GM21447 (cell line): ENCODE data around the gene RELL1.
A peak's percentile ranks its signal among the peaks of the same experiment; 100 is the strongest.

Experiments
- ATAC-seq: cut with Tn5 transposase; IDR thresholded peaks from one replicate; pipeline ENCODE4 v1.9.1; 2021; ENCODE audit not compliant: unreplicated experiment

RELL1 gene

DNA sequence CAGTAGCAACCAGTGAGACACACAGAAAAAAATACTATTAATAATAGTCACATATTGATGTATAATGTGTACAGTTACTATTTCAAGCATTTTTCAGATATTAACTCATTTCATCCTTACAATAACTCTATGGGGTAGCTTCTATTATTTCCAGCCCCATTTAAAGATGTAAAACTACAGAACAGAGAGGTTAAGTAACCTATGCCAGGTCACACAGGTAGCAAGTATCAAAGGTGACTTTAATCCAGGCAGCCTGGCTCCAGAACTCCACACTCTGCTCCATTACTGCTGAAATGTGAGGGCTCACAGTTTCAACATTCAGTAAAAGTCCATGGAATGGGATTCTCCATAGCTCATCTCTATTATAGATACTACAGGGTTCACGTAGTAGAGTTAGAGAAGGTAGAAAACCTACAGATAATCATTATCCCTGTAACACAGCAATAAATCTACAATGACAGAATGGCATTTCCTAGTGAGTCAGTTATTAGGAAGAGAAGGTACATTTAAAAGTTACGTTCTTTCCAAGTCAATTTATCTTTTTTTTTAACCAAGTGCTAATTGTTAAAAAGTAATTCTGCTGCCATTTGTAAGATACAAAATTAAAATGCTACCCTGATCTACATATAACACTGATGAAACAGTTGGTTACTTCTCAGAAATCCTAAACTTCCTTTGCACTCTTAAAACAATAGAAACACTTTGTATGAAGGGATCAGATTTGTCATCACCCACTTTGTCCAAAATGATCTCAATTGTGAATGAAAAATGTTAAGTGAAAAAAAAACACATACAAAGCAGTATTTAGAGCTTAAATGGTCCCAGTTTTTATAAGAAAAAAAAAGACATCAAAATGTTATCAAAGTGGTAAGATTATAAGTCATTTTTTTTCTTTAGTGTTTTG lies 18.7 kb downstream of the RELL1 start:
- no peak for ATAC-seq

DNA sequence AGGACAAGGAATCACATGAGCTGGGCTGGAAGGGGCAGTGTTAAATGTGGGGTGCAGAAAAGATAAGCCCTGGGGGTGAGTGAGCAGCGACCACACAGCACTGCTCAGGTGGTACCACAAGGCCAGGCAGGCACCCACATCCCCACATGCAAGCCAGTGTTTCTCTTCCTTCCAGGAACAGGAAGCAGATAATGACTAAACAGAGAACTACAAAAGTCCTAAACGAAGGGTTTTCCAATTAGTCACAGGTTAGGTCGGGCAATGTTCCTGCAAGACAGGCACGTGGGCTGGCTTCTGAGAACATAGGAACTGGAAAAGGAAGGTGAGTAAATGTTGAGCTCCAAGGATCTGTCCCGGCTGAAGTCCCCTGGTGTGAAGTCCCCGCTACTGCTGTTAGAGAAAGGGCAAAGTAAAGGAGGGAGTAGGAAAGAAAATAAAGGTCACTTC lies 19.5 kb downstream of the RELL1 start:
- peak; percentile 63 for ATAC-seq

DNA sequence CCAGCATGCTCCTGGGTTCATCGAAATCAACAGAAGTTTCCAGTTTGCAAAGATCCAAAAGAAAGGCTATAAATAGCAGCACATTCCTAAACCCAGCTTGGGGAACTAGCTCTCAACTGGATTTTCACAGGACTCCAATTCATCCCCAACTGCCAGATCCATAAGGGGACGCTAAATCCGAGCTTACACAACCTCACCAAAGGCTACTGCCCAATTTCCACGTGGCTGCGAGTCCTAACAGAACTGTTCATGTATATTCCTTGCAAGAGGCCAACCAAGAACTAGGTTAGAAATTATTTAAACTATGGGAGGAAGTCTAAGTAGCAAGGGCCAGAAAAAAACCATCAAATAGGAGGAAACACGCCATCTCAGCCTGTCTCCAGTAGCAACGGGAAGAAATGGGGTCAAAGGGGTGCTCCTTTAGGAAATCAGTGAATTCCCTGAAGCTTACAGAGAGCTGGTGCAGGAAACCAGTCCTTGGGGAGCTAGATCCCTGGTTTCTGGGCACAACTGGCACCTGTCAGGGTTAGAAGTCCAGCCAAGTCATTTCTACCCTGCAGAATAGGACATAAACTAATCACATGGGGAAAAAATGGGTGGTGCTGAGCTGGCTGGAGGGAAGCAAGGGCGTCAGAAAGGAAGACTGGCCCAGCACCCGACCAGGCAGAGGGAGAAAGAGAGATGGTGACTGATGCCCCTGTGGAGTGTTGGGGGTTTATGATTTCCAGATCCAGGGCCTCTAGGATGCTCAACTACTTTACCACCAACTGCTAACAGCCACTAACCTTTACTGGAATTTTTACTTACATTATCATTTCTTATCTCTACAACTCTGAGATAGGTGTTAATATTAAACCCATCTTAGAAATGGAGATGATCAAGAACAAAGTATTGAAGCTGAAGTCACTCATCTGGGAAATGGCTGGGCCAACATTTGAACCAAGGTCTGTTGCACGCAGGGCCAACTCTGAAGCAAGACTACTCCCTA lies 20.5 kb downstream of the RELL1 start:
- no peak for ATAC-seq

- ATAC-seq, result no peak
These were observed 21.5 kb downstream of the RELL1 start for GRCh38 chr4:37664696-37665095.

GRCh38 chr4:37663552-37663951 lies 22.6 kb downstream of the RELL1 start:
- no peak for ATAC-seq

GRCh38 chr4:37662861-37663390 lies 23.2 kb downstream of the RELL1 start:
- ATAC-seq, result no peak

- ATAC-seq, result no peak
These were observed 23.9 kb downstream of the RELL1 start for GRCh38 chr4:37662251-37662650.

GRCh38 chr4:37661772-37662171 lies 24.4 kb downstream of the RELL1 start:
- ATAC-seq, result no peak

DNA sequence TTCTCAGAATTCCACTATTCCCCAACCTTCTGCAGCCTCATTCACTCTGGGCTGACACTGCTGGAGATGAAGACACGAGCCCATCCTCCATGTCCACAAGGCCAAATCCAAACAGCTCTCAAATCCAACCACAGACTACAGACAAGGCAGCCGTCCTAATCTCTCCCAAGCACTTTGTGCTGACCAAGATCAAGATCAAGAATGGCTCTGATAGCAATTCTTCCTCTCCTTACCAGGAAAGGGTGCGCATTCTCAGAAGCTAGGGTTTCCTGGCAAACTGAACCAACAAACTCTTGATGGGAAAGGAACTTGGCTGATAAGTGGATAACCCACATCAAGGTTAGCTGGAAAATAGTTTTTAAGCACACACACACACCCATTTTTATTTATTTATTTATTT lies 26.5 kb downstream of the RELL1 start:
- no peak for ATAC-seq

DNA sequence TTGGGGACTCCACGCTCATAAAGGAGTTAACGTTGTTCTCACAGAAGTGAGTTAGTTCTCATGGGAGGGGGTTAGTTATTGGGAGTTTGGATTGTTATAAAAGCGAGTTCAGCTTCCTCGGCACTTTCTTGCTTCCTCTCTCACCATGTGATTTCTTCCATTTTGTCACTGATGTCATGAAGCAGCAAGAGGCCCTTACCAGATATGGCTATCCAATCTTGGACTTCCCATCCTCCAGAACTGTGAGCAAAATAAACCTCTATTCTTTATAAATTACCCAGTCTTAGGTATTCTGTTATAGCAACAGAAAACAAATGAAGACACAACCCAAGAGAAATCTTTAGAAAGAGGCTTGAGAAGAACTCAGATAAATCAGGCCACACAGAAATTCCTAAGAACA lies 29.5 kb downstream of the RELL1 start:
- ATAC-seq, result no peak

GRCh38 chr4:37653601-37654000 lies 32.6 kb downstream of the RELL1 start:
- ATAC-seq, result no peak

- ATAC-seq, result no peak
These were observed 33.2 kb downstream of the RELL1 start for GRCh38 chr4:37652747-37653527.

GRCh38 chr4:37651781-37652377 lies 34.3 kb downstream of the RELL1 start:
- no peak for ATAC-seq

GRCh38 chr4:37650481-37650880 lies 35.7 kb downstream of the RELL1 start:
- ATAC-seq, result no peak

DNA sequence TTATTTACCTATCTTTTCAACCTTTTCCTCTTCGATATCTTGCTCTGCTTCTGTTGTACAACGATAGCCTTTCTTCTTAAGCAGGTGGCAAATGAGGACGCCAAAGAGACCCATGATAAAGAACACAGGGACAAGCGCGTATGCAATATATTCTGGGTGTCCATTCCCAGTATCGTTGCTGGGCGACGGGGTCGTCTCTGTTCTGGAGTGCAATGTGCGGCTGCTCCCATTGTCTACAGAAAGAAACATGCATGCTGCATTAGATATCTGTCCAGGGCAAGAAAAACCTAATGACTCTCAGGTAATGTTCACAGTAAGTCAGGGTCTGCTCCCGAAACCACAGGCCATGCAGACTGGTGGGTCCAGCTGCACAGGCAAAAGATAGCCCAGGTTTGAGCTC lies 36.9 kb downstream of the RELL1 start:
- no peak for ATAC-seq

DNA sequence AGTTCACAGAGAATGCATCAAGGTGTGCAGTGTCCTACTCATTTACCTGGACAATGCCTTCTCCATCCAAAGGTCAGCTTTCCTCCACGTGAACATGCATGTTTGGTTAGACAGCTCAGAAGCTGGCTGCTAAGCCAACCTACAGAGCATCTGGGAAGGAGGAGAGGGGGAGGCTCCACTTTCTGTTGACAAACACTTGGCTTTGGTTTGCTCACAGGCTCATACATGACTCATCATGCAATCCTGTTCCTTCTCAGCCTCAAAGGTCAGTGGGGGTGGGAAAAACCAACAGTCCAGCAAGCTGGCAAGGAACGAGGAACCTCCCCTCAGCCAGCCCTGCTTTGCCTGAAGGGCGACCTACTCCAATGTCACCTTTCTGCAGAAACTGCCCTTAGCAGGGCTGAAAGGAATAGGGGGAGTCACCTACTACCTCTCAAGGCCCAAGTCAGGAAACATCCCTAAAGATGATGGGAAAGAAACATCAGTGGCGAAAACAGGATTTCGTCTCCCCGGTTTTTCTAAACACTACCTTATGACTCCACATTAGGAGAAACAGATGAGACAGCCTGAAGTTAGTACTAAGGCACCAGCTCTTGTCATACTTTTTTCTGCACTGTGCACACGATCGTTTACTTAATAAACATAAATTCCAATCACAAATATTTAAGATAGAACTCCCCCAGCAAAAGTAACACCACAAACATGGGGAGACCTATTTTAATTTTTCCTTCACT lies 37.9 kb downstream of the RELL1 start:
- ATAC-seq, result no peak

DNA sequence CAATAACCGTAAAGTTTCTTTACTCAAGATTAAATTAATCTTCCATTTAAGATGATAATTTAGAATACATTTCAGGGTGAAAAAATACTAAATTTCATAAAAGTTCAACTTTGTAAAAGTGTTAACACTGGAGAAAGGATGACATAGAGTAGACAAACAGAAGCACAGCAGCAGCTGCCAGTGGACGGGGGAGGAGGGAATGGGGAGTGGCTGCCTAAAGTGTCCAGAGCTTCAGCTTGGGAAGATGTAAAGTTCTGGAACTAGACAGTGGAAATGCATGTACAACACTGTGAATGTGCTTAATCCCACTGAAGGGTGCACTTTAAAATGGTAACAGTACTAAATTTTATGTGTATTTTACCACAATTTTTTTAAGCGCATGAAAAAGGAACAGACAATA lies 39.9 kb downstream of the RELL1 start:
- no peak for ATAC-seq

- ATAC-seq, result no peak
These were observed 40.4 kb downstream of the RELL1 start for GRCh38 chr4:37645736-37646135.

DNA sequence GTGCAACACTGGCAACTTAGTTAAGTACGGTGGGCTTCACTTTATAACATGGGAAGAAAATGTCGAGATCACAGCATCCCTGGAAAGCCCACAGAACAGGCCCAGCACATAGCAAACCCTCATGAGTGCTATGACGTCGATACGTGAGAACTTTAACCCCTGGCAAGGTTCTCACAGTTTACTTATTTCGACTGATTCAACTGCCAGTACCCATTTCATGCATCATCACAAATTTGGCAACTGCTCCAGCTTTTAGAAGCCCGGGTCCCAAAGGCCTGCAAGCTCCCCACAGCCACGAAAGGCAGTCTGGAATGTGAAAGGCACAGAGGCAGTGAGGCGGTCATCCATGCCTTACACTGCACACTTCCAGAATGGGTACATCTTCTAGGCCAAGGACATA lies 41.2 kb downstream of the RELL1 start:
- no peak for ATAC-seq
